HCT116 (cell line): Measurements from ENCODE around the gene UFSP2.

ENCODE experiments used
- EZH2phosphoT487 ChIP-seq: fragments of 200-600 bp; IDR thresholded peaks from 2 replicates; pipeline ENCODE4 v1.6.1; 2018; ENCODE audit warnings: antibody characterized with exemption, borderline replicate concordance
- JUND ChIP-seq: IDR thresholded peaks from 2 replicates; pipeline ENCODE4 v1.6.1; 2012
- POLR2A ChIP-seq: IDR thresholded peaks from 2 replicates; pipeline ENCODE4 v1.7.0; 2011; ENCODE audit warnings: borderline replicate concordance; ENCODE audit not compliant: insufficient read depth, insufficient read length; ENCODE audit errors: extremely low read depth
- RAD21 ChIP-seq: IDR thresholded peaks from 2 replicates; pipeline ENCODE4 v1.6.1; 2012; ENCODE audit warnings: low read depth, mild to moderate bottlenecking
- SRF ChIP-seq: IDR thresholded peaks from 2 replicates; pipeline ENCODE4 v1.6.1; 2012; ENCODE audit warnings: low read depth
- TCF7L2 ChIP-seq: IDR thresholded peaks from 2 replicates; pipeline ENCODE4 v1.7.0; 2011; ENCODE audit warnings: borderline replicate concordance, inconsistent platforms; ENCODE audit not compliant: insufficient read depth, insufficient read length; ENCODE audit errors: extremely low read depth
- YY1 ChIP-seq: IDR thresholded peaks from 2 replicates; pipeline ENCODE4 v1.6.1; 2011; ENCODE audit warnings: low read length, low read depth, moderate library complexity, mild to moderate bottlenecking; ENCODE audit not compliant: insufficient replicate concordance; ENCODE audit errors: extremely low read depth
- TF ChIP-seq, protein P1 (sequence below), 3 experiments: fragments of 200-600 bp in 1 of 3; sonication (generic) in 1 of 3; IDR thresholded peaks in 2 of 3; conservative IDR thresholded peaks in 1 of 3; 2 replicates each; pipeline ENCODE4 v1.5.1; 2012 to 2017; ENCODE audit warnings: low read depth in 2 of 3, low read length in 2 of 3, antibody characterized with exemption in 1 of 3, borderline replicate concordance in 1 of 3, control low read depth in 1 of 3, mild to moderate bottlenecking in 1 of 3, mixed read lengths in 1 of 3, mixed run types in 1 of 3, moderate library complexity in 1 of 3; ENCODE audit not compliant: insufficient read depth in 1 of 3
- TF ChIP-seq, protein P2 (sequence below): IDR thresholded peaks from 2 replicates; pipeline ENCODE4 v1.6.1; 2012
- TF ChIP-seq, protein P3 (sequence below): IDR thresholded peaks from 2 replicates; pipeline ENCODE4 v1.6.1; 2012

DNA sequence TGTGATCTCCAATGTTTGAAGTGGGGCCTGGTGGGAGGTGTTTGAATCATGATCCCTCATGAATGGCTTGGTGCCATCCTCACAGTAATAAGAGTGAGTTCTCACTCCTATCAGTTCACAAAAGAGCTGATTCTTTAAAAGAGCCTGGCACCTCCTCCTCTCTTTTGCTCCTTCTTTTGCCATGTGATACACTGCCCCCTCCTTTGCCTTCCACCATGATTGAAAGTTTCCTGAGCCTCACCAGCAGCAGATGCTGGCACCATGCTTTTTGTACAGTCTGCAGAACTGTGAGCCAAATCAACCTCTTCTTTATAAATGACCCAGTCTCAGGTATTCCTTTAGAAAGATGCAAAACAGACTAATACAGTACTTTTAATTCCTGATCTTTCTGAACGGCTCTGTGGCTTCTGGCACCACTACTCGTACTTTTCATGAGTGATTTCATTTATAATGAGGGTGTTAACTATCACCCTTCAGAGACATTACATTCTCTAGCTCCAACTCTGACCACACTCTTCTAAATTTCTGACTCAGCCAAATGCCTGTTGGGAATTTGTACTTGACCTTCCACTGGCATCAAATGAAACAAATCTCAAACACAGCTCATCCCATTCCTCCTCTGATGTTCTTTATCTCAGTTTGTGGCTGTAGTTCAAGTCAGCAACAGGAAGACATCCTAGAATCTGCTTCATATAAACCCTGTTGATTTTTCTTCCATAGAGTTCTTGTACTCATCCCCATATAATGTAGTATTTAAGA lies 4.2 kb downstream of the UFSP2 start:
- TF ChIP-seq, protein P1, sequence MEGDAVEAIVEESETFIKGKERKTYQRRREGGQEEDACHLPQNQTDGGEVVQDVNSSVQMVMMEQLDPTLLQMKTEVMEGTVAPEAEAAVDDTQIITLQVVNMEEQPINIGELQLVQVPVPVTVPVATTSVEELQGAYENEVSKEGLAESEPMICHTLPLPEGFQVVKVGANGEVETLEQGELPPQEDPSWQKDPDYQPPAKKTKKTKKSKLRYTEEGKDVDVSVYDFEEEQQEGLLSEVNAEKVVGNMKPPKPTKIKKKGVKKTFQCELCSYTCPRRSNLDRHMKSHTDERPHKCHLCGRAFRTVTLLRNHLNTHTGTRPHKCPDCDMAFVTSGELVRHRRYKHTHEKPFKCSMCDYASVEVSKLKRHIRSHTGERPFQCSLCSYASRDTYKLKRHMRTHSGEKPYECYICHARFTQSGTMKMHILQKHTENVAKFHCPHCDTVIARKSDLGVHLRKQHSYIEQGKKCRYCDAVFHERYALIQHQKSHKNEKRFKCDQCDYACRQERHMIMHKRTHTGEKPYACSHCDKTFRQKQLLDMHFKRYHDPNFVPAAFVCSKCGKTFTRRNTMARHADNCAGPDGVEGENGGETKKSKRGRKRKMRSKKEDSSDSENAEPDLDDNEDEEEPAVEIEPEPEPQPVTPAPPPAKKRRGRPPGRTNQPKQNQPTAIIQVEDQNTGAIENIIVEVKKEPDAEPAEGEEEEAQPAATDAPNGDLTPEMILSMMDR (IDR thresholded peaks at IDR 0.05 in 2 of 3, conservative IDR thresholded peaks at IDR 0.05 in 1 of 3; ENCODE audit: borderline replicate concordance in 1 of 3, insufficient read depth in 1 of 3, low read depth in 2 of 3, low read length in 2 of 3), result no peak
- TF ChIP-seq SRF (no peak), POLR2A (no peak), JUND (no peak), TCF7L2 (no peak), EZH2phosphoT487 (no peak), RAD21 (no peak), YY1 (no peak)
- TF ChIP-seq, protein P2, sequence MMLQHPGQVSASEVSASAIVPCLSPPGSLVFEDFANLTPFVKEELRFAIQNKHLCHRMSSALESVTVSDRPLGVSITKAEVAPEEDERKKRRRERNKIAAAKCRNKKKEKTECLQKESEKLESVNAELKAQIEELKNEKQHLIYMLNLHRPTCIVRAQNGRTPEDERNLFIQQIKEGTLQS, result no peak
- TF ChIP-seq, protein P3, sequence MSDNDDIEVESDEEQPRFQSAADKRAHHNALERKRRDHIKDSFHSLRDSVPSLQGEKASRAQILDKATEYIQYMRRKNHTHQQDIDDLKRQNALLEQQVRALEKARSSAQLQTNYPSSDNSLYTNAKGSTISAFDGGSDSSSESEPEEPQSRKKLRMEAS, result no peak
